HEK293 (cell line): ENCODE measurements around the gene ABCA12.

Experiments used
- CTCF ChIA-PET: fragments of 350-600 bp; formaldehyde crosslinking; extraction: SDS; loops from one replicate; lab custom pipeline; 2021; ENCODE audit warnings: antibody characterized with exemption; lab: Yijun Ruan, JAX
- POLR2A ChIA-PET: fragments of 300-600 bp; formaldehyde crosslinking; extraction: SDS; loops from one replicate; lab custom pipeline; 2020; ENCODE audit warnings: antibody characterized with exemption, inconsistent platforms; lab: Yijun Ruan, JAX
- H3K27ac ChIP-seq: fragments of 200-500 bp; sonication (Bioruptor generic); 2 replicates; pipeline ENCODE4 v1.5.1; 2014; ENCODE audit warnings: low read depth, low read length, control low read depth, inconsistent platforms; ENCODE audit errors: extremely low read depth
- H3K36me3 ChIP-seq, 2 experiments: fragments of 200-500 bp in 1 of 2; sonication (Bioruptor generic) in 1 of 2; 1 replicate in 1 of 2; 2 replicates in 1 of 2; pipeline ENCODE4 v1.5.1; 2014 to 2017; ENCODE audit warnings: inconsistent platforms in 2 of 2, low read length in 2 of 2; ENCODE audit not compliant: control insufficient read depth in 2 of 2, insufficient read depth in 1 of 2
- H3K4me1 ChIP-seq: fragments of 200-500 bp; sonication (Bioruptor generic); 2 replicates; pipeline ENCODE4 v1.5.1; 2014; ENCODE audit warnings: mild to moderate bottlenecking, low read length, inconsistent platforms; ENCODE audit not compliant: control insufficient read depth, insufficient read depth
- H3K4me3 ChIP-seq: 2 replicates; pipeline ENCODE4 v1.5.1; 2011; ENCODE audit warnings: low read depth, mild to moderate bottlenecking, control low read depth, low read length, moderate library complexity
- H3K9me3 ChIP-seq: fragments of 200-500 bp; sonication (Bioruptor generic); 2 replicates; pipeline ENCODE4 v1.5.1; 2014; ENCODE audit warnings: low read depth, low read length, inconsistent platforms; ENCODE audit not compliant: control insufficient read depth, insufficient read depth
- SALL2 ChIP-seq: fragments of 450-650 bp; formaldehyde crosslinking; IDR thresholded peaks from 2 replicates; pipeline ENCODE4 v1.5.0; 2017; ENCODE audit warnings: missing biosample characterization, mild to moderate bottlenecking, missing genetic modification characterization, borderline replicate concordance
- SP3 ChIP-seq: fragments of 450-650 bp; formaldehyde crosslinking; IDR thresholded peaks from 2 replicates; pipeline ENCODE4 v1.5.1; 2016; ENCODE audit warnings: missing biosample characterization, missing genetic modification characterization
- ZNF16 ChIP-seq: fragments of 450-650 bp; formaldehyde crosslinking; IDR thresholded peaks from 2 replicates; pipeline ENCODE4 v1.5.1; 2016; ENCODE audit warnings: low read depth, missing biosample characterization, missing genetic modification characterization
- ZNF350 ChIP-seq: fragments of 450-650 bp; formaldehyde crosslinking; IDR thresholded peaks from 2 replicates; pipeline ENCODE4 v1.5.0; 2017; ENCODE audit warnings: missing biosample characterization, mild to moderate bottlenecking, missing genetic modification characterization
- ZNF610 ChIP-seq: fragments of 450-650 bp; formaldehyde crosslinking; IDR thresholded peaks from 2 replicates; pipeline ENCODE4 v1.5.1; 2016; ENCODE audit warnings: missing biosample characterization, missing genetic modification characterization, borderline replicate concordance
- ZNF624 ChIP-seq: fragments of 450-650 bp; formaldehyde crosslinking; IDR thresholded peaks from 2 replicates; pipeline ENCODE4 v1.5.1; 2017; ENCODE audit warnings: missing biosample characterization, missing genetic modification characterization
- ZSCAN23 ChIP-seq: fragments of 450-650 bp; formaldehyde crosslinking; IDR thresholded peaks from 2 replicates; pipeline ENCODE4 v1.5.1; 2016; ENCODE audit warnings: missing biosample characterization, missing genetic modification characterization
- ZXDB ChIP-seq: fragments of 450-650 bp; formaldehyde crosslinking; IDR thresholded peaks from 2 replicates; pipeline ENCODE4 v1.5.1; 2016; ENCODE audit warnings: missing biosample characterization, missing genetic modification characterization
- TF ChIP-seq, protein P1 (sequence below): fragments of 450-650 bp; formaldehyde crosslinking; IDR thresholded peaks from 2 replicates; pipeline ENCODE4 v1.5.1; 2016; ENCODE audit warnings: missing biosample characterization, missing genetic modification characterization
- TF ChIP-seq, protein P2 (sequence below): fragments of 450-650 bp; formaldehyde crosslinking; IDR thresholded peaks from 2 replicates; pipeline ENCODE4 v1.5.1; 2016; ENCODE audit warnings: missing biosample characterization, missing genetic modification characterization, borderline replicate concordance
- TF ChIP-seq, protein P3 (sequence below): fragments of 450-650 bp; formaldehyde crosslinking; IDR thresholded peaks from 2 replicates; pipeline ENCODE4 v1.5.1; 2017; ENCODE audit warnings: missing biosample characterization, missing genetic modification characterization
- TF ChIP-seq, protein P4 (sequence below): fragments of 450-650 bp; formaldehyde crosslinking; conservative IDR thresholded peaks from 2 replicates; pipeline ENCODE4 v1.5.1; 2016; ENCODE audit warnings: low read depth, missing biosample characterization, missing genetic modification characterization
- TF ChIP-seq, protein P5 (sequence below): fragments of 450-650 bp; formaldehyde crosslinking; IDR thresholded peaks from 2 replicates; pipeline ENCODE4 v1.5.1; 2016; ENCODE audit warnings: missing biosample characterization, missing genetic modification characterization

Gene ABCA12

DNA sequence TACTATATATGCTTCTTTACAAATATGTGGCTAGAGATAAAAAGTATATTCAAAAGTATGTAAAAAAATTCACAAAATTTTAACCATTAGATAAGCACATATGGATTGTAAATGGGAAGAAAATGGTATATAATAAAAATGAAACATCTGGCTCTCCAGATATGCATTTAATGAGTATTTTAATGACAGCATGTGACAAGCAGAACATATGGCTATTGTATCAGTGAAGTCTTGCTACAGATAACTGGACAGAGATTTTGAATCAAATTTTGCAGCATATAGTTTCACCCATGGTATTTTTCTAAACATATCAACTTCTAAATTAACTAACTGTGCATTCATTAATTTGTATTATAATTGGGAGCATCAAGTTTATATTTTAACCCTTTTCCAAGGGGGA lies 5.0 kb upstream of the ABCA12 start:
- POLR2A ChIA-PET = no interaction called here
- TF ChIP-seq ZSCAN23 (tag by site-specific recombination) = no peak
- no peak for TF ChIP-seq ZNF16 (tag by site-specific recombination)
- TF ChIP-seq, protein P1, sequence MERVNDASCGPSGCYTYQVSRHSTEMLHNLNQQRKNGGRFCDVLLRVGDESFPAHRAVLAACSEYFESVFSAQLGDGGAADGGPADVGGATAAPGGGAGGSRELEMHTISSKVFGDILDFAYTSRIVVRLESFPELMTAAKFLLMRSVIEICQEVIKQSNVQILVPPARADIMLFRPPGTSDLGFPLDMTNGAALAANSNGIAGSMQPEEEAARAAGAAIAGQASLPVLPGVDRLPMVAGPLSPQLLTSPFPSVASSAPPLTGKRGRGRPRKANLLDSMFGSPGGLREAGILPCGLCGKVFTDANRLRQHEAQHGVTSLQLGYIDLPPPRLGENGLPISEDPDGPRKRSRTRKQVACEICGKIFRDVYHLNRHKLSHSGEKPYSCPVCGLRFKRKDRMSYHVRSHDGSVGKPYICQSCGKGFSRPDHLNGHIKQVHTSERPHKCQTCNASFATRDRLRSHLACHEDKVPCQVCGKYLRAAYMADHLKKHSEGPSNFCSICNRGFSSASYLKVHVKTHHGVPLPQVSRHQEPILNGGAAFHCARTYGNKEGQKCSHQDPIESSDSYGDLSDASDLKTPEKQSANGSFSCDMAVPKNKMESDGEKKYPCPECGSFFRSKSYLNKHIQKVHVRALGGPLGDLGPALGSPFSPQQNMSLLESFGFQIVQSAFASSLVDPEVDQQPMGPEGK (tag by site-specific recombination) = no peak
- TF ChIP-seq ZNF610 (tag by site-specific recombination) = no peak
- no peak for TF ChIP-seq ZXDB (tag by site-specific recombination)
- TF ChIP-seq SP3 (tag by site-specific recombination) = no peak
- TF ChIP-seq, protein P2, sequence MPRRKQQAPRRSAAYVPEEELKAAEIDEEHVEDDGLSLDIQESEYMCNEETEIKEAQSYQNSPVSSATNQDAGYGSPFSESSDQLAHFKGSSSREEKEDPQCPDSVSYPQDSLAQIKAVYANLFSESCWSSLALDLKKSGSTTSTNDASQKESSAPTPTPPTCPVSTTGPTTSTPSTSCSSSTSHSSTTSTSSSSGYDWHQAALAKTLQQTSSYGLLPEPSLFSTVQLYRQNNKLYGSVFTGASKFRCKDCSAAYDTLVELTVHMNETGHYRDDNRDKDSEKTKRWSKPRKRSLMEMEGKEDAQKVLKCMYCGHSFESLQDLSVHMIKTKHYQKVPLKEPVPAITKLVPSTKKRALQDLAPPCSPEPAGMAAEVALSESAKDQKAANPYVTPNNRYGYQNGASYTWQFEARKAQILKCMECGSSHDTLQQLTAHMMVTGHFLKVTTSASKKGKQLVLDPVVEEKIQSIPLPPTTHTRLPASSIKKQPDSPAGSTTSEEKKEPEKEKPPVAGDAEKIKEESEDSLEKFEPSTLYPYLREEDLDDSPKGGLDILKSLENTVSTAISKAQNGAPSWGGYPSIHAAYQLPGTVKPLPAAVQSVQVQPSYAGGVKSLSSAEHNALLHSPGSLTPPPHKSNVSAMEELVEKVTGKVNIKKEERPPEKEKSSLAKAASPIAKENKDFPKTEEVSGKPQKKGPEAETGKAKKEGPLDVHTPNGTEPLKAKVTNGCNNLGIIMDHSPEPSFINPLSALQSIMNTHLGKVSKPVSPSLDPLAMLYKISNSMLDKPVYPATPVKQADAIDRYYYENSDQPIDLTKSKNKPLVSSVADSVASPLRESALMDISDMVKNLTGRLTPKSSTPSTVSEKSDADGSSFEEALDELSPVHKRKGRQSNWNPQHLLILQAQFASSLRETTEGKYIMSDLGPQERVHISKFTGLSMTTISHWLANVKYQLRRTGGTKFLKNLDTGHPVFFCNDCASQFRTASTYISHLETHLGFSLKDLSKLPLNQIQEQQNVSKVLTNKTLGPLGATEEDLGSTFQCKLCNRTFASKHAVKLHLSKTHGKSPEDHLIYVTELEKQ (tag by site-specific recombination) = no peak
- TF ChIP-seq, protein P3, sequence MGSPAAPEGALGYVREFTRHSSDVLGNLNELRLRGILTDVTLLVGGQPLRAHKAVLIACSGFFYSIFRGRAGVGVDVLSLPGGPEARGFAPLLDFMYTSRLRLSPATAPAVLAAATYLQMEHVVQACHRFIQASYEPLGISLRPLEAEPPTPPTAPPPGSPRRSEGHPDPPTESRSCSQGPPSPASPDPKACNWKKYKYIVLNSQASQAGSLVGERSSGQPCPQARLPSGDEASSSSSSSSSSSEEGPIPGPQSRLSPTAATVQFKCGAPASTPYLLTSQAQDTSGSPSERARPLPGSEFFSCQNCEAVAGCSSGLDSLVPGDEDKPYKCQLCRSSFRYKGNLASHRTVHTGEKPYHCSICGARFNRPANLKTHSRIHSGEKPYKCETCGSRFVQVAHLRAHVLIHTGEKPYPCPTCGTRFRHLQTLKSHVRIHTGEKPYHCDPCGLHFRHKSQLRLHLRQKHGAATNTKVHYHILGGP (tag by site-specific recombination) = no peak
- TF ChIP-seq, protein P4, sequence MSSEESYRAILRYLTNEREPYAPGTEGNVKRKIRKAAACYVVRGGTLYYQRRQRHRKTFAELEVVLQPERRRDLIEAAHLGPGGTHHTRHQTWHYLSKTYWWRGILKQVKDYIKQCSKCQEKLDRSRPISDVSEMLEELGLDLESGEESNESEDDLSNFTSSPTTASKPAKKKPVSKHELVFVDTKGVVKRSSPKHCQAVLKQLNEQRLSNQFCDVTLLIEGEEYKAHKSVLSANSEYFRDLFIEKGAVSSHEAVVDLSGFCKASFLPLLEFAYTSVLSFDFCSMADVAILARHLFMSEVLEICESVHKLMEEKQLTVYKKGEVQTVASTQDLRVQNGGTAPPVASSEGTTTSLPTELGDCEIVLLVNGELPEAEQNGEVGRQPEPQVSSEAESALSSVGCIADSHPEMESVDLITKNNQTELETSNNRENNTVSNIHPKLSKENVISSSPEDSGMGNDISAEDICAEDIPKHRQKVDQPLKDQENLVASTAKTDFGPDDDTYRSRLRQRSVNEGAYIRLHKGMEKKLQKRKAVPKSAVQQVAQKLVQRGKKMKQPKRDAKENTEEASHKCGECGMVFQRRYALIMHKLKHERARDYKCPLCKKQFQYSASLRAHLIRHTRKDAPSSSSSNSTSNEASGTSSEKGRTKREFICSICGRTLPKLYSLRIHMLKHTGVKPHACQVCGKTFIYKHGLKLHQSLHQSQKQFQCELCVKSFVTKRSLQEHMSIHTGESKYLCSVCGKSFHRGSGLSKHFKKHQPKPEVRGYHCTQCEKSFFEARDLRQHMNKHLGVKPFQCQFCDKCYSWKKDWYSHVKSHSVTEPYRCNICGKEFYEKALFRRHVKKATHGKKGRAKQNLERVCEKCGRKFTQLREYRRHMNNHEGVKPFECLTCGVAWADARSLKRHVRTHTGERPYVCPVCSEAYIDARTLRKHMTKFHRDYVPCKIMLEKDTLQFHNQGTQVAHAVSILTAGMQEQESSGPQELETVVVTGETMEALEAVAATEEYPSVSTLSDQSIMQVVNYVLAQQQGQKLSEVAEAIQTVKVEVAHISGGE (tag by site-specific recombination) = no peak
- TF ChIP-seq SALL2 (tag by site-specific recombination) = no peak
- TF ChIP-seq ZNF624 (tag by site-specific recombination) = no peak
- TF ChIP-seq ZNF350 (tag by site-specific recombination) = no peak
- TF ChIP-seq, protein P5, sequence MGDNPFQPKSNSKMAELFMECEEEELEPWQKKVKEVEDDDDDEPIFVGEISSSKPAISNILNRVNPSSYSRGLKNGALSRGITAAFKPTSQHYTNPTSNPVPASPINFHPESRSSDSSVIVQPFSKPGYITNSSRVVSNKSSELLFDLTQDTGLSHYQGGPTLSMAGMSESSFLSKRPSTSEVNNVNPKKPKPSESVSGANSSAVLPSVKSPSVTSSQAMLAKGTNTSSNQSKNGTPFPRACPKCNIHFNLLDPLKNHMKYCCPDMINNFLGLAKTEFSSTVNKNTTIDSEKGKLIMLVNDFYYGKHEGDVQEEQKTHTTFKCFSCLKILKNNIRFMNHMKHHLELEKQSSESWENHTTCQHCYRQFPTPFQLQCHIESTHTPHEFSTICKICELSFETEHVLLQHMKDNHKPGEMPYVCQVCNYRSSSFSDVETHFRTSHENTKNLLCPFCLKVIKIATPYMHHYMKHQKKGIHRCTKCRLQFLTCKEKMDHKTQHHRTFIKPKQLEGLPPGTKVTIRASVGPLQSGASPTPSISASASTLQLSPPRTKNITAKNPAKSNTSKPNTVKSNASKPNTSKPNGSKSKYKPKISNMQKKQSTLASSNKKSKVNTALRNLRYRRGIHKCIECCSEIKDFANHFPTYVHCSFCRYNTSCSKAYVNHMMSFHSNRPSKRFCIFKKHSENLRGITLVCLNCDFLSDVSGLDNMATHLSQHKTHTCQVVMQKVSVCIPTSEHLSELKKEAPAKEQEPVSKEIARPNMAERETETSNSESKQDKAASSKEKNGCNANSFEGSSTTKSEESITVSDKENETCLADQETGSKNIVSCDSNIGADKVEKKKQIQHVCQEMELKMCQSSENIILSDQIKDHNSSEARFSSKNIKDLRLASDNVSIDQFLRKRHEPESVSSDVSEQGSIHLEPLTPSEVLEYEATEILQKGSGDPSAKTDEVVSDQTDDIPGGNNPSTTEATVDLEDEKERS (tag by site-specific recombination) = no peak
- Histone ChIP-seq H3K36me3 (no peaks in the 10 kb centered on the region), H3K9me3 (no peaks in the 10 kb centered on the region), H3K4me3 (no peak overlapping the region), H3K4me1 (no peaks in the 10 kb centered on the region), H3K27ac (no peak overlapping the region)
- CTCF ChIA-PET = interaction anchor here (0.7 kb wide), 1 partner anchor 68 kb away, joined by 5 read pairs; no protein-coding TSS in a partner anchor
